H9 (cell line): Measurements from ENCODE around the gene CKLF. TPM values are rescaled to one million over a fixed set of nuclear protein-coding genes. Genes with fewer than 3 reads are reported as not detected.

Experiments
- DNase-seq: peaks from one replicate; pipeline ENCODE4 v3.0.0-alpha.2; 2017
- H2AFZ ChIP-seq: one replicate; pipeline ENCODE4 v1.6.1; 2013; ENCODE audit warnings: mild to moderate bottlenecking, low read length, control low read depth, moderate library complexity
- H2AK5ac ChIP-seq: 2 replicates; pipeline ENCODE4 v1.6.1; 2013; ENCODE audit warnings: low read length, control low read depth, mixed read lengths; ENCODE audit not compliant: insufficient read length
- H2BK120ac ChIP-seq: one replicate; pipeline ENCODE4 v1.6.1; 2013; ENCODE audit warnings: low read depth, mild to moderate bottlenecking, low read length, control low read depth, inconsistent platforms; ENCODE audit not compliant: poor library complexity, severe bottlenecking
- H2BK12ac ChIP-seq: 2 replicates; pipeline ENCODE4 v1.6.1; 2013; ENCODE audit warnings: low read length, control low read depth, mixed read lengths, low read depth; ENCODE audit not compliant: insufficient read length
- H2BK15ac ChIP-seq: 2 replicates; pipeline ENCODE4 v1.6.1; 2013; ENCODE audit warnings: low read depth, low read length, control low read depth
- H2BK20ac ChIP-seq: one replicate; pipeline ENCODE4 v1.6.1; 2013; ENCODE audit warnings: low read depth, mild to moderate bottlenecking, low read length, control low read depth, inconsistent platforms; ENCODE audit not compliant: poor library complexity, severe bottlenecking
- H2BK5ac ChIP-seq: 2 replicates; pipeline ENCODE4 v1.6.1; 2013; ENCODE audit warnings: low read length, control low read depth, mixed read lengths; ENCODE audit not compliant: insufficient read length
- H3K14ac ChIP-seq: 2 replicates; pipeline ENCODE4 v1.6.1; 2013; ENCODE audit warnings: low read length, control low read depth; ENCODE audit not compliant: insufficient read depth
- H3K18ac ChIP-seq: 2 replicates; pipeline ENCODE4 v1.6.1; 2013; ENCODE audit warnings: low read depth, mild to moderate bottlenecking, mixed read lengths, low read length, control low read depth; ENCODE audit not compliant: insufficient read length
- H3K23ac ChIP-seq: 2 replicates; pipeline ENCODE4 v1.6.1; 2013; ENCODE audit warnings: low read length, control low read depth, mixed read lengths, low read depth; ENCODE audit not compliant: insufficient read length
- H3K23me2 ChIP-seq: 2 replicates; pipeline ENCODE4 v1.6.1; 2013; ENCODE audit warnings: low read depth, mild to moderate bottlenecking, mixed read lengths, low read length, control low read depth; ENCODE audit not compliant: insufficient read length, poor library complexity, severe bottlenecking
- H3K27ac ChIP-seq: 2 replicates; pipeline ENCODE4 v1.5.1; 2013; ENCODE audit warnings: low read length, control low read depth, mixed read lengths, low read depth; ENCODE audit not compliant: insufficient read length
- H3K27me3 ChIP-seq: 2 replicates; pipeline ENCODE4 v1.6.1; 2013; ENCODE audit warnings: low read length, control low read depth, inconsistent platforms; ENCODE audit not compliant: insufficient read depth
- H3K4ac ChIP-seq: 2 replicates; pipeline ENCODE4 v1.6.1; 2013; ENCODE audit warnings: low read depth, mild to moderate bottlenecking, control low read depth, inconsistent platforms, low read length, moderate library complexity
- H3K4me1 ChIP-seq: 2 replicates; pipeline ENCODE4 v1.6.1; 2013; ENCODE audit warnings: low read length, control low read depth, inconsistent platforms; ENCODE audit not compliant: insufficient read depth
- H3K4me2 ChIP-seq: 2 replicates; pipeline ENCODE4 v1.6.1; 2013; ENCODE audit warnings: low read length, control low read depth, mixed read lengths; ENCODE audit not compliant: insufficient read length, insufficient read depth
- H3K56ac ChIP-seq: 2 replicates; pipeline ENCODE4 v1.6.1; 2013; ENCODE audit warnings: low read depth, mild to moderate bottlenecking, mixed read lengths, low read length, control low read depth; ENCODE audit not compliant: insufficient read length
- H3K79me1 ChIP-seq: 2 replicates; pipeline ENCODE4 v1.6.1; 2013; ENCODE audit warnings: low read depth, mild to moderate bottlenecking, moderate library complexity, low read length, control low read depth, inconsistent platforms; ENCODE audit not compliant: insufficient read depth, poor library complexity, severe bottlenecking
- H3K79me2 ChIP-seq: 2 replicates; pipeline ENCODE4 v1.6.1; 2013; ENCODE audit warnings: low read length, control low read depth, inconsistent platforms; ENCODE audit not compliant: insufficient read depth
- H3K9ac ChIP-seq: 2 replicates; pipeline ENCODE4 v1.6.1; 2013; ENCODE audit warnings: low read length, control low read depth, mixed read lengths; ENCODE audit not compliant: insufficient read length; ENCODE audit errors: extremely low read depth
- H3K9me3 ChIP-seq: one replicate; pipeline ENCODE4 v1.6.1; 2013; ENCODE audit warnings: low read depth, low read length, inconsistent platforms; ENCODE audit not compliant: control insufficient read depth
- H3T11ph ChIP-seq: one replicate; pipeline ENCODE4 v1.6.1; 2013; ENCODE audit warnings: mild to moderate bottlenecking, low read length, control low read depth, inconsistent platforms
- H4K20me1 ChIP-seq: one replicate; pipeline ENCODE4 v1.6.1; 2013; ENCODE audit not compliant: control insufficient read depth, insufficient read length, insufficient read depth
- H4K5ac ChIP-seq: 2 replicates; pipeline ENCODE4 v1.6.1; 2013; ENCODE audit warnings: low read depth, mild to moderate bottlenecking, mixed read lengths, low read length, control low read depth; ENCODE audit not compliant: insufficient read length
- H4K8ac ChIP-seq: replicated peaks from 2 replicates; pipeline ENCODE4 v1.6.1; 2013; ENCODE audit warnings: low read length, control low read depth, mixed read lengths, low read depth; ENCODE audit not compliant: insufficient read length
- H4K91ac ChIP-seq: 2 replicates; pipeline ENCODE4 v1.6.1; 2013; ENCODE audit warnings: low read depth, mild to moderate bottlenecking, moderate library complexity, mixed read lengths, low read length, control low read depth; ENCODE audit not compliant: insufficient read length
- H3K27ac Mint-ChIP-seq, 3 experiments: 2 replicates in 2 of 3; 3 replicates in 1 of 3; pipeline ENCODE4 v1.8.0; 2020 to 2021; ENCODE audit warnings: mixed read lengths in 3 of 3, mild to moderate bottlenecking in 1 of 3, moderate library complexity in 1 of 3
- H3K27me3 Mint-ChIP-seq: 2 replicates; pipeline ENCODE4 v1.8.0; 2021; ENCODE audit warnings: low read depth, mild to moderate bottlenecking, moderate library complexity, mixed read lengths
- H3K36me3 Mint-ChIP-seq, 3 experiments: 2 replicates in 2 of 3; 3 replicates in 1 of 3; pipeline ENCODE4 v1.8.0; 2020 to 2021; ENCODE audit warnings: low read depth in 3 of 3, mixed read lengths in 3 of 3; ENCODE audit not compliant: insufficient read depth in 1 of 3
- H3K4me1 Mint-ChIP-seq, 2 experiments: 2 replicates each; pipeline ENCODE4 v1.8.0; 2020; ENCODE audit warnings: mixed read lengths in 2 of 2
- H3K4me3 Mint-ChIP-seq, 2 experiments: 2 replicates in 1 of 2; 3 replicates in 1 of 2; pipeline ENCODE4 v1.8.0; 2020 to 2021; ENCODE audit warnings: mild to moderate bottlenecking in 2 of 2, mixed read lengths in 2 of 2, moderate library complexity in 1 of 2
- H3K9me3 Mint-ChIP-seq, 2 experiments: 2 replicates in 1 of 2; 3 replicates in 1 of 2; pipeline ENCODE4 v1.8.0; 2020; ENCODE audit warnings: mild to moderate bottlenecking in 2 of 2, mixed read lengths in 2 of 2, moderate library complexity in 1 of 2
- WGBS: extraction: QIAGEN DNeasy Blood & Tissue Kit; methylation state at CpG from one replicate; pipeline ENCODE4 v1.1.7; 2013; ENCODE audit warnings: missing lambda C conversion rate, low lambda C conversion rate, mixed read lengths; ENCODE audit not compliant: insufficient read length; ENCODE audit errors: extremely low coverage; 5-methylcytosine and 5-hydroxymethylcytosine counted together
- total RNA-seq: library from RNA; stranded (reverse); gene quantifications from 2 replicates; pipeline ENCODE4 v1.2.1, GENCODE V29; 2021
- TF ChIP-seq, protein P1 (sequence below): fragments of 200-600 bp; sonication (generic); conservative IDR thresholded peaks from 3 replicates; pipeline ENCODE4 v1.8.0; 2021; ENCODE audit warnings: antibody characterized with exemption, mild to moderate bottlenecking

The CKLF gene
- total RNA-seq, 1 experiment from 2014 or later: 23.1 TPM

DNA sequence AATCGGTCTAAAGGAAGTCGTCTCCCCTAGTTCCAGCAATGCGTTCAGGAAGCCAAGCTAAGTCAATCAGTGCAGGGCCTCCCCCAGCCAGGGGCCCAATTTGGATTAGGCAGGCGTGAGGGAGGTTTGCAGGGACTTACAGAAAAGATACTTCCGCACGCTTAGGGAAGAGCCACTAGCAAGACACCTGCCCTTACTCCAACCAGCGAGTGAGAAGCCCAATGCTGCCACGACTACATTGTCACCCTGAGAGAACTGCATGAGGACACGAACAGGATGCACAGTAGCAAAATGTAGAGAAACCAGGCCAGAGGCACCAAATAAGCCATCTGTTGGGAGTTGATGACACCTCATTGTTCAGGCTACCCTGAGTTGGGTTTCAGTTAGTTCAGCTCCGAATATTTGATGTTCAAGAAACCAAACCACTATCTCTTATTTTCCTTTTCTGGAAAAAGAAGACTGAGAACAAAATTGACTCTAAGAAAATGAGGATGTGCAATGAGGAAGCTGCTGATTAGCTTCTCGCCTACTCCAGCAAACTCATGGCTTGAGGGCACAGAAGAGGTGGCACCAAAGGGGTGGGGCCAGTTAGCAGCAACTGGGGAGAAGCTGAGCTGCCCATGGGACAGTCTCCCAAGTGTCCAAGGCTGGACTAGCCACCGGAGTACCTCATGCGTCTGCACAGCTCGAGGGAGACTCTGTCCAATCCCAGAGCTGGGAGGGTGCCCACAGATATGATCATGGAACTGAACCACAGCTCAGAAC, 31.8 kb upstream of the CKLF start:
- Histone ChIP-seq H3K4ac (no peak overlapping the region), H4K8ac (no peak overlapping the region), H2BK120ac (no peak overlapping the region), H2AFZ (no peak overlapping the region), H3K9me3 (no peaks in the 10 kb centered on the region), H3K9ac (no peak overlapping the region), H3K27ac (no peak overlapping the region), H3K79me2 (no peaks in the 10 kb centered on the region), H2BK5ac (no peak overlapping the region), H2AK5ac (no peak overlapping the region), H3K18ac (no peak overlapping the region), H3K23me2 (no peaks in the 10 kb centered on the region), H4K5ac (no peak overlapping the region), H3K79me1 (no peaks in the 10 kb centered on the region), H3K56ac (no peak overlapping the region), H2BK12ac (no peak overlapping the region), H4K91ac (no peak overlapping the region), H3K27me3 (no peaks in the 10 kb centered on the region), H3K4me1 (no peaks in the 10 kb centered on the region), H3K14ac (no peak overlapping the region), H3K23ac (no peak overlapping the region), H2BK15ac (no peak overlapping the region), H3K4me2 (no peak overlapping the region), H2BK20ac (no peak overlapping the region), H4K20me1 (no peaks in the 10 kb centered on the region), H3T11ph (no peak overlapping the region)
- peaks cover 0 to under 1% (median 0%) of the 10 kb centered on the region in 3 experiments; a peak in 2 of 7 replicates for H3K36me3 Mint-ChIP-seq
- H3K9me3 Mint-ChIP-seq: no peaks in the 10 kb centered on the region
- H3K27ac Mint-ChIP-seq: peak overlapping the region in 2 of 3 experiments; percentile 40 to 79; a peak in 3 of 7 replicates
- no CpG with 5 or more reads among the region's 14 CpGs for WGBS
- no peak overlapping the region for H3K4me3 Mint-ChIP-seq
- H3K4me1 Mint-ChIP-seq: peaks cover 16 to 17% of the 10 kb centered on the region in 2 experiments
- no peak for DNase-seq
- TF ChIP-seq, protein P1, sequence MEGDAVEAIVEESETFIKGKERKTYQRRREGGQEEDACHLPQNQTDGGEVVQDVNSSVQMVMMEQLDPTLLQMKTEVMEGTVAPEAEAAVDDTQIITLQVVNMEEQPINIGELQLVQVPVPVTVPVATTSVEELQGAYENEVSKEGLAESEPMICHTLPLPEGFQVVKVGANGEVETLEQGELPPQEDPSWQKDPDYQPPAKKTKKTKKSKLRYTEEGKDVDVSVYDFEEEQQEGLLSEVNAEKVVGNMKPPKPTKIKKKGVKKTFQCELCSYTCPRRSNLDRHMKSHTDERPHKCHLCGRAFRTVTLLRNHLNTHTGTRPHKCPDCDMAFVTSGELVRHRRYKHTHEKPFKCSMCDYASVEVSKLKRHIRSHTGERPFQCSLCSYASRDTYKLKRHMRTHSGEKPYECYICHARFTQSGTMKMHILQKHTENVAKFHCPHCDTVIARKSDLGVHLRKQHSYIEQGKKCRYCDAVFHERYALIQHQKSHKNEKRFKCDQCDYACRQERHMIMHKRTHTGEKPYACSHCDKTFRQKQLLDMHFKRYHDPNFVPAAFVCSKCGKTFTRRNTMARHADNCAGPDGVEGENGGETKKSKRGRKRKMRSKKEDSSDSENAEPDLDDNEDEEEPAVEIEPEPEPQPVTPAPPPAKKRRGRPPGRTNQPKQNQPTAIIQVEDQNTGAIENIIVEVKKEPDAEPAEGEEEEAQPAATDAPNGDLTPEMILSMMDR: no peak
- no peaks in the 10 kb centered on the region; the same call in none of the 2 replicates for H3K27me3 Mint-ChIP-seq
